Kidney glomerular epithelial cell (primary cell): ENCODE results near the gene KIF25.
A peak's percentile ranks its signal among the peaks of the same experiment; 100 is the strongest.
"Not testable (repeated sequence)": the region's sequence is repeated elsewhere in the genome, so short reads cannot be mapped to it uniquely, and the experiment has no call there.

Experiments
- DNase-seq: peaks from one replicate; lab custom pipeline; 2025; lab: John Stamatoyannopoulos, UW

The KIF25 gene

DNA sequence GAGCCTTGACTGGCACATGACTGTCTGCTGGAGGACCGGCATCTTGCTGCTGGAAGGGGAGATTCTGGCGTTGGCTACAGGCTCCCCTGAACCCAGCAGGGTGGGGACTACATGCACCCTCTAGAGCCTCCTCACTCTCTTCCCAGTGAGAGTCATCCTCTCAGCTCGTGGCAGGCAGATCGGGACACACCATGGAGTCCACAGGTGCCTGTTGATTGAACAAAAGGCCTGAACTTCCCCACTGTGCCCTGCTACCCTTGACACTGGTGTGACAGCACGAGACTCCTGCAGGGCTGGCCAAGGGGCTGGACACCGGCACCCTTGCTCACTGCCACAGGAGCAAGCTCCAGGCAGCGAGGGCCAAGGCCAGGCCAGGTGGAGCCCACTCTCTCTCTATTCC, 73.3 kb downstream of the KIF25 start:
- no peak for DNase-seq

DNA sequence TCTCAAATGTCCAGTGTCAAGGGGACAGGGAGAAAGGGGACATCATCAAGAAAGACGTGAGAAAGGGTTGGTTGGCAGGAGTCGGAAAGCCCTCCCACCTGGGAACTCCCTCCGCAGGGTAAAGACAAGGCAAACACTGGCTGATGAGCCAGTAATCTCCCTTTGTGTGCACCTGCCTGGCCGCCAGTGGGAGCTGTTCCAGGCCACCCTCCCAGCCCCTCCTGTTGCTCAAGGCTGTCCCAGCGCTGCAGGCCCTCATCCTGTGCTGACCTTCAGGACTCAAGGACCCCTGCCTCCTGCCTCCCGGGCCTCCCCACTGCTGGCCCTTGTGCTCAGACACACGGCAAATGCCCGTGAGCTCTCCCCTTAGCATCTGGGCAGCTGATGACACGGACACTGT, 74.1 kb downstream of the KIF25 start:
- no peak for DNase-seq

DNA sequence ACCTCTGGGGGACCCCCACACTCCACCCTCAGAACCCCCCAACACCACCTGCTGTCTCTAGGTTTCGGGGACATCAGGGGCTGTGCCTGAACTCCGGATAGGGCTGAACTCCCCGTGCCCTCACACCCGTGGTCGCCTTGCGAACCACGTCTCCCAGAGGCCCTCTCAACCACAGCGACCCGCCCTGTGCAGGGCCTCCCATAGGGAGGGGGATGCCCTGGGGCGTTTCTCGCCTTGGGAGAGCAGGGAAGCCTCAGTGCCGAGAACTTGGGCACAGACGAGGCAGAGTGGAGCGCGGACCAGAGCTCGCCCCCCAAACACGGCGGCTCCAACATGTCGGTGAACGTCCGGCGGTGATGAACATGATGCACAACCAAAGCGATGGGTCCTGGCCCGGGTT, 74.8 kb downstream of the KIF25 start:
- DNase-seq, result no peak

DNA sequence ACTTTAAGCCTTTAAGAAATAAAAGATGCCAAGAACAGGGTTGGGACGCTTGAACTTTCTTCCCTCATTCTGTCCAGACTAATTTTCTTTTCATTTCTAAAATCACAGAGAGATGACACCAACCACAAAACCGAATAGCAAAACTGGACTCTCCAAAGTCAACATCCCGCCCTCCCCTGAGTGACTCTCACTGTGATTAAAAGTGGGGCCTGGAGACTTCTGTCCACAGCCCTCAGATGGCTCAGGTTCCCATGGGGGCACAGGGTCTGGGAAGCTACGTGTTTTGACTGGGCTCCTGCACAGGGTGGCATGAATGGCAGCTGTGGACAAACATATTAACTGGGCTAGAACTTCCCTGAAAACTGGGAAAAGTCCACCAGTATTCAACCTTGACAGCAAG, 75.3 kb downstream of the KIF25 start:
- DNase-seq, result no peak

DNA sequence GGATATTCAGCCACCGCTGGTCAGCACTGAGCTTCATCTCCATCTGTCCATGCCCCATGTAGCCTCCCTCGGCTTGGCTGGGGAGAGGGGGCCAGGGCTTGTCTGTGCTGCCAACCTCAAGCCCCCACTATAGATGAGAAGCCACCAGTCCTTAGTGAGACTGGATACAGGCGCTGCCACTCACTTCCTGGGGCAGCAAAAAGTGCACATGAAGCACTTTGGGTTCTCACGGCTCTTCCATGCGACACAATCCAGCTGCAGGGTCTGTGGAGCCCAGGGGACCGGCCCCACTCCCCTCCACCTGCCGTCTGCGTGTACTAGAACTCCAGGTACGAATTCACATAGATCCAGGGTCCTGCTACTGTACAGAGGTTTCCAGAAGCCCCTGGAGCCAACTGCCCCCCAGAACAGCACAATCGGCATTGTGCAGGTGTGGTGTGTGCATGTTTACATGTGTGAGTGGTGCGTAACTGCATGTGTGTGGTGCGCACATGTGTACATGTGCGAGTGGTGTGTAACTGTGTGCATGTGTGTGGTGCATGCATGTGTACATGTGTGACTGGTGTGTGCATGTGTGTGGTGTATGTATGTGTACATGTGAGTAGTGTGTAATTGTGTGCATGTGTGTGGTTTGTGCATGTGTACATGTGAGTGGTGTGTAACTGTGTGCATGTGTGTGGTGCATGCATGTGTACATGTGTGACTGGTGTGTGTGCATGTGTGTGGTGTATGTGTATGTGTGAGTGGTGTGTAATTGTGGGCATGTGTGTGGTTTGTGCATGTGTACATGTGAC, 76.7 kb downstream of the KIF25 start:
- DNase-seq, result no peak

DNA sequence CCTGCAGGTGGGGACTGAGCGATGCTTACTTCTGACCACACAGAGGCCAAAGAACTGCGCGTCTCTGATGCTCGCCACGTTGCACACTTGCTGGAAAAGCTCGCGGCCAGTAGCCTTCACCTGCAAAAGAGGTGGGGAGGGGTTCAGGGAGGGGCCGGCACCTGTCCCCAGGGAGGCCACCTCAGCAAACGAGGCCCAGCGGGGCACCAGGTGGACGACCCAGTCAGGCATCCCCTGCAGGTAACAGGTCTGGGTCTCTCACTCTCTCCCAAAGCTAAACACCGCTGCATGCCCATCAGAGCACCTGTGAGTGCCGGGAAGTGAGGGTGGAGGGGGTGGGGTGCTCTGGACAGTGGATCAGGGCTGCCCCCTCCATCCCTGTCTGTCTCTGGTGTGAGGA, 77.7 kb downstream of the KIF25 start:
- no peak for DNase-seq

DNA sequence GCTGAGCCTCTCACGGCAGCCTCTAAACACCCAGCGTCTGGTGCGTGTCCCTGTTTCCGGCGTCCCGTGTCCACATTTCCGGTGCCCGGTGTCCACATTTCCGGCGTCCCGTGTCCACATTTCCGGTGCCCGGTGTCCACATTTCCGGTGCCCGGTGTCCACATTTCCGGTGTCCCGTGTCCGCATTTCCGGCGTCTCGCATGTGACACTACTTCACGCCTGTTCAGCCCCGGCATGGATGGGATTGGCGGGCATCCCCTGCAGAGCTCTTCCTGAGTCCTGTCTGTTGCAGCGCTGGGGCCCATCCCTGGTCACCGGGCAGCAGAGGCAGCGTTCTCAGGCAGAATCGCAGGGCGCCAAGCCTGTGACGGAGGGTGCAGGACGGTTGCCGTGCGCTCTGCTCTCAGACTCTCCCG, 78.3 kb downstream of the KIF25 start:
- DNase-seq, result no peak

DNA sequence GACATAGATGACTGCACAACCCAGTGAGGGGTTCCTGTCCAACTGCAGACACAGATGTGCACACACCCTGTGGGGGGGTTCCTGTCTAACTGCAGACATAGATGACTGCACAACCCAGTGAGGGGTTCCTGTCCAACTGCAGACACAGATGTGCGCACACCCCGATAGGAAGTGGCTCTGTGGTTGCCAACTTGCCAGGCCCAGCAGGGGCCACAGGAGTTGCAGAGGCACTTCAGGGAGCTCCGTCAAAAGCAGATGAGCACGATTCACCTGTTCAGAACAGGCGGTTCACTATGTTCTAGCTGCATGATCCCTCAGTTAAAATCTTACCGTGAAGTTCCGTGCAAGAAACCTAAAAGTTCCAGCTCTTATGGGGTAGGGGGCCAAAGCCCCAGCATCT, 79.9 kb downstream of the KIF25 start:
- not testable (repeated sequence) for DNase-seq

DNA sequence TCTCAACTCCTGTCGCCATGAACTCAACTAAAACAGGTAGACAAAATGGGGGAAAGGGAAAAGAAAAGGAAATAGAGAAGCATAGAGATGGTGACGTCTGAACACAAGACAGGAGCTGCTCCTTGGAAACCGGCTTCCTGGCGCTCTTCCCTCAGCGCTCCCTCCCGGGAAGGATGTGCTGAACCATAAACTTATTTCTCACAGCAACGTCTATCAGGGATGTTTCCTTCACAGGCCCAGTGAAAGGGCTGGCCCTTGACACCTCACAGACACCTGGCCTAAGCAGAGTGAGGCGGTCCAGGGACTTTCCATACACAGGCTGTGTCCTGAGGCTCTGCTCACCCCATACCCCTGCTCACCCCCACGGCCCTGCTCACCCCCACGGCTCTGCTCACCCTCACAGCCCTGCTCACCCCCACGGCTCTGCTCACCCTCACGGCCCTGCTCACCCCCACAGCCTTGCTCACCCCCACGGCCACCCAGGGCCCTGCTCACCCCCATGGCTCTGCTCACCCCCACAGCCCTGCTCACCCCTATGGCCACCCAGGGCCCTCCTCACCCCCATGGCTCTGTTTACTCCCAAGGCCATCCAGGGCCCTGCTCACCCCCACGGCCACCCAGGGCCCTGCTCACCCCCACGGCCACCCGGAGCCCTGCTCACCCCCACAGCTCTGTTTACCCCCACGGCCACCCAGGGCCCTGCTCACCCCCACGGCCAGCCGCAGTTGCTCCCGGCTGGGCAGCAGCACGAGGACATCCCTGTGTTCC, 80.9 kb downstream of the KIF25 start:
- DNase-seq, result peak; percentile 38

DNA sequence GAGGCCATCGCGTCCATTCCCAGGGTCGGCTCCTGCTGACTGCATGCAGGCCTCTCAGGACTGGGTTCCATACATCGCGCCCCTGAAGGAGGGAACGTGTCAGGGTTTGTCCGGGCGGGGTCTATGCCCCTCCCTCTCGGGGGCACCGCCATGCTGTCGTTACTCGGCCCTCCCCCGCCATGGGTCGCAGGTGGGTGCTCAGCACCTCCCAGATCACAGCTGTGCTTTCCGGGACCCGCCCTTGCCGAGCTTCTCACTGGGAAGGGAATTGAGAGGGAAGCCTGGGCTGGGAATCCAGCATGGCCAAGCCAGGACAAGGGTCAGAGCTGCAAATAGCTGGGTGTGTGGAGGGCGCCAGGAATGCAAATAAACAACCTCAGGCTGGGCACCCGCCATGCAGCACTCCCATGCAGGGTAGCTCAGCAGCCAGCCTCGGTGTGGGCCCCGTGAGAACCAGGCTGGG, 81.5 kb downstream of the KIF25 start, which contains the start of gene FRMD1:
Gene FRMD1, minus strand, starts transcription at position 270 of the 463 bp plus-strand sequence. Its CDS starts 118 bp downstream, at position 152.
- no peak for DNase-seq

DNA sequence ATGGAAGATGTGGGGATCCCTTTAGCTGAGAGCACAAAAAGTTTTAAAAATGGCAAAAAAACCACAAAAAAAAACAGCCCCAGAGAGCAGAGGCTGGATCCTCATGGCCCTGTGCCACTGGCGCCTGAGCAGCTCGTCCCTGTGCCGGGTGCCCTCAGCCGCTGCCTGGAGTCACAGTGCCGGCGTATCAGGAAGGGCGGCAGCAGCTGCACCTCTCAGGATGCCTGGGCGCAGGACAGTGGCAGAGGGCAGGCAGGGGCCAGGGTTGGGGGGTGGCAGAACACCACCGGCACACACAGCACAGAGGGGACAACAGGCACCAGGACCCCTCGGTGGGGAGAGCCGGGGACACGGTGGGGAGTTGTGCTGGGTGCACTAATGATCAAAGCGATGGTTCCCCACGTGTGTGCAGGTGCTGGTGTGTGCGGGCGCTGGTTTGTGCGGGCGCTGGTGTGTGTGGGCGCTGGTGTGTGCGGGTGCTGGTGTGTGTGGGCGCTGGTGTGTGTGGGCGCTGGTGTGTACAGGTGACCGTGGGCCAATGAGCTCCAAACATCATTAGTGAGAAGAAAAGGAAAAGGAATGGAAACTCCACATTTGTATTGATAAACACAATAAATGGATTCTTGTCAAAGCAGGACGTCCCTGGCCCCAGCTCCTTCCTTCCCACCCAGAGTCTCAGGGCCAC, 83.1 kb downstream of the KIF25 start:
- no peak for DNase-seq

DNA sequence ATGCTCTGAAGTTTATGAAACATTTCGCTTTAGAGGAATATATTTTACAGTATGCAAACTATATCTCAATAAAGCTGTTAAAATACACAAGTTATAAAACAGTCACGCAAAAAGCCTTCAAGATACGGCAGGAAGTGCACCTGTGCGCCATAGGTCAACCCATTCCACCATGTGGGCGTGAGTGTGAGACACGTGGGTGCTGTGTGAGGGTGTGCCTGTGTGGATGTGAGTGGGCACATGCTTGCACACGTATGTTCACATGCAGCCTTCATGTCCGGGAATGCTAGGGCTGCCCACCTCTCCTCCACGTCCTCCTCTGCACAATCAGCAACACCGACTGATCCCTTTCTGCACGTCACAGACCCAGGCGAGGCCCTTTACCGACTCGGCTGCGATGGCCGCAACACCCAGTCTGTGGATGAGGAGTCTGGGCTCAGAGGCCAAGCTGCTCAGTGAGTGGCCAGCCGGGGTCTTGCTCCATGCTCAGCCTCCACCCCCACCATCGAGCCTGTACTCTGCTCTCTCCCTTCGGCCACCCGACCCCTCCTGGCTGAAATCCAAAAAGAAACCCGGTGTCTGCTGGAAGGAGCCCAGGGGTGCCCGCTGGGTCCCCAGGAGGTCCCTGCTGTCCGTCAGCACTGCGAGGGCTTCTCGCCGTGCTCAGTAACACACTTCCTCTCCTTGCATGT, 84.5 kb downstream of the KIF25 start:
- no peak for DNase-seq

DNA sequence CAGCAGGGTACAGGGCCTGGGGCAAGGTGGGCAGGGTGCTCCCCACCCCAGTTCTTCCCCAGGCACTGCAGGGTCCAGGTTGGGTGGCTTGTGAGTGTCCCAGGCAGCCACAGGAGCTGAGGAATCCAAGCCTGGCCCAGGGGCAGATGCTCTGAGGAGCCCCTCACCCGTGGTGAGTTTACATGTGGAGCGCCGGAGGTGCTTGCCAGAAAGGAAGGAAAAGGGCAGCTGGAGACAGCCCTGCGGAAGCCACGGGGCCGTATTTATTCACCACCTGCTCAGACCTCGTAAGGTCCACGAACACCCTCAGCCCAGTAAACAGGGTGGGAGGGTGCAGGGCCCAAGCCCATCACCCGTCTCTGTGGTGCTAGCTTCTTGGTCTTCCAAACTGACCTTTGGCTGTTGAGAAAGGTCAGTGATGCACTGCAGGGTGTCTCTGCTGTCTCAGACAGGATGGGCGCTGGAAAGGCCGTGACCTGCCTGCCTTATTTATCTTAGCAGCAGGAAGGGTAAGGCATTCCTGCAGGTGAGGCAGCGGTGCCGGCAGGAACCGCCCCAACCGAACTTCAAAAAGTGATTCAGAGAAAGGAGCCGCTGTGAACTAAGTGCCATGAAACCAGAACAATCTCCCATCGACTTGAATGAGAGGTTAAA, 85.5 kb downstream of the KIF25 start:
- no peak for DNase-seq

DNA sequence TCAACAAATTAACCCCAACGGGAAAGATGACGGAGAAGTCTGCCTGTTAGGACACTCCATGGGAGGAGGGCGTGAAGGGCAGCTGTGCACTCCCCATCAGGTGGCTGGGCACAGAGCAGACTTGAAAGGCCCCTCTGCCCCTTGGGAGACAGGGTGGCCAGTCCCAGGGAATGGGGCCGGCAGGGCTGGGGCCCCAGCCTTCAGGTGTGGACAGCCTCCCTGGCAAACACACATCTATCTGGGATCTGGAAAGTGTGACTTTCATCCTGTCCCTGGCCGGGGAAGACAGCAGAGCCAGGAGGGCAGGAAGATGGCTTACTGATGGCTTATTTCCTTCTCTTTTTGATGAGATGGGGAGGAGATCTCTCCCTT, 86.0 kb downstream of the KIF25 start:
- no peak for DNase-seq

DNA sequence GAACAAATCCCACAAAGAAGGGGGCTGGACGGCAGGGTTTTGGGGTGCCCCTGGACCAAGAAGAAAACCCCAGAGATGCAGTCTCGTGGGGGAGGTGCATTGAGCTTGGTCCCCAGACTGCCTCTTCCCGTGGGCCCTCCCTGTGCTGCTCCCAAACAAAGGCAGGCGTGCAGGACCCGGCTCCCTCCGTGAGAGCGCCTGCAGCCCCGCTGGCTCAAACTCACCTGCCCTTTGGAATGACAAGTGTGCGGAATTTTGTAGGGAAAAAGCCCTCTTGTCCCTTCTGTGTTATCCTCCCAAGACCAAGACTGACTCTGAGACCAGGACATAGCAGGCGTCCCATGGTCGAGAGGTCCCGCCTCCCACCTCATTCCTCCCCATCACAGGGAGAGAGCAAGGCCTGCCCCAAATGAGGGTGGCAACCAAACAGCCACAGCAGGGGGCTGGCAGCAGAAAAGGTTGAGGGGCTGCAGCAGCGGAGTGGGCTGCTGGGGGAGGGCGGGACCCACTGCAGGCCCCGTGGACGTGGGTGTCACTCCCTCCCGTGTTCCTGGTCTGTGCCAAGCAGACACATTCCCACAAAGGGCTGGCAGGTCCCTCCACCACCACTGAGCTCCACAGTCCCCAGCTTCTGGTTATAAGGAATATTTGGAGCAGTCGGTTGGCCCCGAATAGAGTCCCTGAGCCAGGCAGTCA, 87.1 kb downstream of the KIF25 start:
- no peak for DNase-seq

DNA sequence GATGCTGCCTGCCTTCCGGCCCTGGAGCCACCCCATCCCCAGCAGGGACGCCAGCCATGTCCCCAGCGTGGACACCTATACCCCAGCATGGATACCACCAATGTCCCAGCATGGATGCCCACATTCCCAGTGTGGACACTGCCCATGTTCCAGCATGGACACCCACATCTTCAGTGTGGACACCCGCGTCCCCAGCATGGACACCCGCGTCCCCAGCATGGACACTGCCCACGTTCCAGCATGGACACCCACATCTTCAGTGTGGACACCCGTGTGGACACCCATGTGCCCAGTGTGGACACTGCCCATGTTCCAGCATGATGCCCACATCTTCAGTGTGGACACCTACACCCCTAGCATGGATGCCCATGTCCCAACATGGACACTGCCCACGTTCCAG, 88.6 kb downstream of the KIF25 start:
- no peak for DNase-seq

DNA sequence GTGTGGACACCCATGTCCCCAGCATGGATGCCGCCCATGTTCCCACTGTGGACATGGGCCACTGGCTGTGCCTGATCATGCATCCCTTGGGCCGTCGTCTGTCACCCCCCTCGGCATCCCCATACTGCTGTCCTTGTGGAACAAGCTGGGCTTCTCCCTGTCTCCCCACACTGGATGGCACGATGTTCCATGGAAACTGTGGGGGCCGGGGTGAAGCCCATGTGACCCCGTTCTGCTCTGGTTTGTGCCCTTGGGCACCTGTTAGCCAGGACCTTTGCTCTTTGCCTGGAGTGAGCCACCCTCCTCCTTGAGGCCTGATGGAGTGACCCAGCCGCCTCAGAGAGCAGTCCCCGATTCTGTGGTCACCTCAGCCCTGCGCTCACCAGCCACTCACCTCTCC, 89.1 kb downstream of the KIF25 start:
- no peak for DNase-seq

DNA sequence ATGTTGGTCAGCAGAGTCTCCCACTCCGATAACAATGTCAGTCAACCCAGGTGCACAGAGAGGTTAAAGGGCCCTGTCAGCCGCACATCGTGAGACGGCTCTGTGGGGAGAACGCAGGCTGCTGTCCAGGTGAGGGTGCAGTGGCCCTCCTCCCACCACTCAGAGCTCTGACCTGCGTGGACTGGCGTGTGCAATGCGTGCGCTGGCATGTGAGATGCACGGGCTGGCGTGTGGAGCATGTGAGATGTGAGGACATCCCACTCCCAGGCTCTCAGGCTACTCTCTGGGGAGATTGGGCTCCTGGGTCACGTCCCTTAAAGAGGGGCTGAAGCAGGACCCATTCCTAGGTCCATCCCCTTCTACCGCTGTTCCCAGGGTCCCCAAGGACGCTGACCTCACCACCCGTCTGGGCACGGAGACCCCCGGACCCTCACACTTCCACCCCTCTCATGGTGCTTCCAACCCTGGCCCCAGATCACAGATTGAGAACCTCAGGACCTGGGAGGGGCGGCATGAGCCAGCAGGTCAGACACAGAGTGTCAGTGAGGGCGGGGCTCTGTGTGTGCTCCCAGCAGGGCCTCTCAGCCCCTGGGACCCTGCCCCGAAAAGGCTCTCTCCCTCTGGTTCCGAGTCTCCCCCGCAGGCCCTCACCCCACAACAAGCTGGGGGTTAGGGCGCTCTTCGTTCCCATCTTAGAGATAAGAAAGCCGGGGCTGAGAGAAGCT, 90.1 kb downstream of the KIF25 start:
- DNase-seq, result no peak

DNA sequence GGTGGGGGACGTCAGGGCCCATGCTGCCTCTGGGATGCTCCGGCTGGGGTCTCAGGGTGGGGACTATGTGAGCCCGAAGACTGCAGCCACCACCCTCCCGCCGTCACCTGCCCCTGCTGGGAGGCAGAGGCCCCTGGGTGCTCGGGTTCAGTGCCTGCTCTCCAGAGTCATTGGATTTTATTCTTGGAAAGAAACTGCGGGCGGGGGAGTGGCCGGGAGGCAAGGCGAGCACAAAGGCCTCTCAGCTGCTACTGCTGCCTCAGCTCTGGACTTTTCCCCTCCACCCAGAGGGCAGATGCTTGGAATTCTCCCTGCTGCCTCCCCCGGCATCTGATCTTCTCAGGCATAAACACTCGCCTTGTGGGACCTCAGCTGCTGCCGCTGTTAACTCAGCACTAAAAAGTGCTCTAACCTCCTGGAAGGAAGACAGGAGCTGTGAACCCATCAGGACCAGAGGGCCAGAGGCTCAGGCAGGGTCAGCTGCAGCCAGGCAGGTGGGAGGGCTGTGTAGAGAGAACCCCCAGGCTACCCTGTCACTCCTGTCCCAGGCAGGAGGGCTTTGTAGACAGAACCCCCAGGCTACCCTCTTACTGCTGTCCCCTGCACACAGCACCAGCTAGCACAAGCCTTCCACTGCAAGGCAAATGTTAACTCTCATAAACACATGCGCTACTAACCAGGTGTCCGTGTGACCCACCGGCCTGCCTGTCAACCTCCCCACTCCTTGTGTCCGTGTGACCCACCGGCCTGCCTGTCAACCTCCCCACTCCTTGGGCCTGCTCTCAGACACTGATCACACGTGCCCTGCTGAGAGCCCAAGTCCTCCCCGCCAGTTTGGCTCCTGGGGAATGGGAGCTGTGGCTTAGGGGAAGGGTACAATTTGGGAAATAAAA, 90.9 kb downstream of the KIF25 start:
- DNase-seq, result peak; percentile 91
